Common myeloid progenitor, CD34-positive (primary cell): ENCODE data around the gene HMGB1.

Experiments used
- CTCF ChIA-PET: fragments of 350-600 bp; sonication (Branson Sonifier 250); formaldehyde crosslinking; loops from one replicate; lab custom pipeline; 2021; ENCODE audit warnings: antibody characterized with exemption; lab: Charles Lee
- POLR2A ChIA-PET: fragments of 350-600 bp; sonication (Branson Sonifier 250); formaldehyde crosslinking; loops from one replicate; lab custom pipeline; 2021; ENCODE audit warnings: antibody characterized with exemption; lab: Charles Lee
- DNase-seq, 3 donors: peaks; one replicate each; pipeline versions ENCODE4 v3.0.0 to v3.0.0-alpha.2; 2013
- H3K27ac ChIP-seq, 2 experiments: 1 replicate in 1 of 2; 2 replicates in 1 of 2; pipeline ENCODE4 v1.7.0; 2013; ENCODE audit warnings: inconsistent platforms in 2 of 2, low read length in 2 of 2, mild to moderate bottlenecking in 2 of 2, low read depth in 1 of 2, moderate library complexity in 1 of 2; ENCODE audit not compliant: severe bottlenecking in 2 of 2, insufficient read depth in 1 of 2, poor library complexity in 1 of 2
- H3K27me3 ChIP-seq, 5 experiments: replicated peaks in 2 of 5; 1 replicate in 3 of 5; 2 replicates in 2 of 5; pipeline versions ENCODE4 v1.6.1 to v1.7.0; 2013; ENCODE audit warnings: low read length in 4 of 5, mild to moderate bottlenecking in 2 of 5, moderate library complexity in 2 of 5, inconsistent platforms in 1 of 5; ENCODE audit not compliant: insufficient read depth in 5 of 5, control insufficient read depth in 4 of 5
- H3K36me3 ChIP-seq, 4 experiments: 1 replicate in 2 of 4; 2 replicates in 2 of 4; pipeline versions ENCODE4 v1.6.1 to v1.7.0; 2013; ENCODE audit warnings: low read length in 3 of 4, control low read depth in 1 of 4, mild to moderate bottlenecking in 1 of 4; ENCODE audit not compliant: control insufficient read depth in 4 of 4, insufficient read depth in 4 of 4
- H3K4me1 ChIP-seq, 4 experiments: 1 replicate in 3 of 4; 2 replicates in 1 of 4; pipeline versions ENCODE4 v1.6.1 to v1.7.1; 2013; ENCODE audit warnings: low read length in 3 of 4, mild to moderate bottlenecking in 3 of 4, control low read depth in 1 of 4, inconsistent platforms in 1 of 4, moderate library complexity in 1 of 4; ENCODE audit not compliant: control insufficient read depth in 4 of 4, insufficient read depth in 4 of 4; ENCODE audit errors: control extremely low read depth in 1 of 4
- H3K4me3 ChIP-seq, 7 experiments: 1 replicate in 4 of 7; 2 replicates in 3 of 7; pipeline versions ENCODE4 v1.5.1 to v1.7.0; 2013; ENCODE audit warnings: mild to moderate bottlenecking in 7 of 7, low read length in 6 of 7, moderate library complexity in 6 of 7, inconsistent platforms in 2 of 7, low read depth in 2 of 7, control low read depth in 1 of 7; ENCODE audit not compliant: insufficient read depth in 4 of 7, control insufficient read depth in 1 of 7; ENCODE audit errors: extremely low read depth in 1 of 7
- H3K9me3 ChIP-seq, 5 experiments: 1 replicate in 4 of 5; 2 replicates in 1 of 5; pipeline versions ENCODE4 v1.6.1 to v1.7.1; 2013; ENCODE audit warnings: low read length in 4 of 5, mild to moderate bottlenecking in 2 of 5, inconsistent platforms in 1 of 5, low read depth in 1 of 5, moderate library complexity in 1 of 5; ENCODE audit not compliant: control insufficient read depth in 4 of 5, insufficient read depth in 2 of 5; ENCODE audit errors: control extremely low read depth in 1 of 5
- WGBS: methylation state at CpG from one replicate; pipeline ENCODE4 v1.1.5; 2013; ENCODE audit not compliant: insufficient coverage; 5-methylcytosine and 5-hydroxymethylcytosine counted together

Gene HMGB1

GRCh38 chr13:30415430-30416030, 50.2 kb downstream of the HMGB1 start:
- Histone ChIP-seq H3K36me3 (no peaks in the 10 kb centered on the region), H3K4me3 (no peak overlapping the region), H3K27ac (no peak overlapping the region), H3K9me3 (no peaks in the 10 kb centered on the region), H3K27me3 (no peaks in the 10 kb centered on the region), H3K4me1 (peaks cover 0 to 7% (median 5%) of the 10 kb centered on the region in 4 experiments)
- peak in 1 of 3 donors; percentile 40 for DNase-seq
- CTCF ChIA-PET = interaction anchor here (0.6 to 1.0 kb wide), 3 partner anchors 13 to 42 kb away, joined by 3 read pairs; no protein-coding TSS in a partner anchor
- POLR2A ChIA-PET = no interaction called here
- WGBS = 100% methylated on average over 1 of the region's 3 CpGs

GRCh38 chr13:30413842-30414241, 51.9 kb downstream of the HMGB1 start:
- ChIA-PET POLR2A (no interaction called here), CTCF (interaction anchor here (1.0 kb wide), 1 partner anchor 48 kb away, joined by 3 read pairs; no protein-coding TSS in a partner anchor)
- peak in 1 of 3 donors; percentile 19 for DNase-seq
- no peaks in the 10 kb centered on the region for H3K36me3 ChIP-seq
- peaks cover under 1 to 9% (median 5%) of the 10 kb centered on the region in 4 experiments for H3K4me1 ChIP-seq
- no peaks in the 10 kb centered on the region for H3K9me3 ChIP-seq
- 43% methylated on average over 2 of the region's 3 CpGs for WGBS
- H3K4me3 ChIP-seq = no peak overlapping the region
- no peaks in the 10 kb centered on the region for H3K27me3 ChIP-seq
- no peak overlapping the region for H3K27ac ChIP-seq

DNA sequence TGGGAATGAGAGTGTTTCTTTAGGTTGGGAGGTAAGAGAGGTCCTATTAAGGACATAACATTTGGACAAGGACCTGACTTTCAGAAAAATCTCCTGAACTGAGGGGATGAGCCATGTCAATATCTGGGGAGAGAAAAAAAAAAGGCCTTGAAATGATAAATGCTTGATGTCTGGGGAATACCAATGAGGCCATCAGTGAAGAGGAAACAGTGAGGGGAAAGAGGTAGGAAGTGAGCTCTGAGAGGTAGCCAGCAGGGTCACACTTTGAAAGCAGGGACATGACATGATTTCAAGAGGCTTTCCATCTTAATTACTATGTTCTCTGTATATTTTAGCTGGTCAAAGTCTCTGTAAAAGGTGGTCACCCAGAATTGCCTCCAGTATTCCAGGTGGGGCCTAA, 53.4 kb downstream of the HMGB1 start:
- Histone ChIP-seq H3K36me3 (no peaks in the 10 kb centered on the region), H3K27ac (no peak overlapping the region), H3K27me3 (no peaks in the 10 kb centered on the region), H3K4me3 (no peak overlapping the region), H3K9me3 (no peaks in the 10 kb centered on the region), H3K4me1 (peaks cover 5 to 16% (median 11%) of the 10 kb centered on the region in 4 experiments)
- no peak for DNase-seq
- ChIA-PET CTCF (interaction anchor here (0.6 to 1.5 kb wide), 3 partner anchors 10 to 58 kb away, joined by 3 to 4 read pairs (median 3); partner anchors contain the start of gene UBE2L5), POLR2A (no interaction called here)

DNA sequence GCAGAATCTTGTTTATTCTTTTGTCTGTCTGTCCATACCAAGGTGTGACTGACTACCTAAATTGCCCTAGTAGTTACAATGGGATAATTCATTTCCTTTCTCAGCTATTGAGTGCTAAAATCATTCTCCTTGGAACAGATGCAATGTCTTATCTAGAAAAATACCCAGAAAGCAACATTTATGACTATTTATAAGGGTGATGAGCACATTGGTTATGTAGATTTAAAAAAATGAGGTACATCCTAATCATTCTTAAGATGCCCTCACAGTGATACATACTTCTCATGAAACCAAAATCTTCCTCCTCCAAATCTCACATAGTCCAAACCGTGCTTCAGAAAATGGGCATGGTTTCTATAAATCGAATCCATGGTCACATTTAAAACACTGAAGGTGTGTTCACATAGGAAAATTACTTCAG, 55.0 kb downstream of the HMGB1 start:
- no peak overlapping the region for H3K27ac ChIP-seq
- DNase-seq = no peak
- H3K4me1 ChIP-seq = peaks cover 5 to 21% (median 11%) of the 10 kb centered on the region in 4 experiments
- no peaks in the 10 kb centered on the region for H3K27me3 ChIP-seq
- ChIA-PET CTCF (interaction anchor here (1.3 to 2.0 kb wide), 3 partner anchors 9 to 39 kb away, joined by 3 to 7 read pairs (median 6); partner anchors contain the start of gene UBE2L5), POLR2A (no interaction called here)
- 100% methylated on average over 1 of the region's 2 CpGs for WGBS
- H3K36me3 ChIP-seq = no peaks in the 10 kb centered on the region
- no peak overlapping the region for H3K4me3 ChIP-seq
- H3K9me3 ChIP-seq = no peaks in the 10 kb centered on the region

GRCh38 chr13:30409886-30410704, 55.6 kb downstream of the HMGB1 start:
- ChIA-PET POLR2A (interaction anchor here (0.6 kb wide), 1 partner anchor 18 kb away, joined by 3 read pairs; no protein-coding TSS in a partner anchor), CTCF (interaction anchor here (1.0 to 2.0 kb wide), 5 partner anchors 11 to 98 kb away, joined by 3 to 7 read pairs (median 3); partner anchors contain the start of gene UBE2L5)
- Histone ChIP-seq H3K27ac (no peak overlapping the region), H3K9me3 (no peaks in the 10 kb centered on the region), H3K27me3 (no peaks in the 10 kb centered on the region), H3K36me3 (no peaks in the 10 kb centered on the region), H3K4me1 (peaks cover 5 to 19% (median 11%) of the 10 kb centered on the region in 4 experiments), H3K4me3 (no peak overlapping the region)
- 97% methylated on average over 11 of the region's 13 CpGs for WGBS
- DNase-seq = no peak

DNA sequence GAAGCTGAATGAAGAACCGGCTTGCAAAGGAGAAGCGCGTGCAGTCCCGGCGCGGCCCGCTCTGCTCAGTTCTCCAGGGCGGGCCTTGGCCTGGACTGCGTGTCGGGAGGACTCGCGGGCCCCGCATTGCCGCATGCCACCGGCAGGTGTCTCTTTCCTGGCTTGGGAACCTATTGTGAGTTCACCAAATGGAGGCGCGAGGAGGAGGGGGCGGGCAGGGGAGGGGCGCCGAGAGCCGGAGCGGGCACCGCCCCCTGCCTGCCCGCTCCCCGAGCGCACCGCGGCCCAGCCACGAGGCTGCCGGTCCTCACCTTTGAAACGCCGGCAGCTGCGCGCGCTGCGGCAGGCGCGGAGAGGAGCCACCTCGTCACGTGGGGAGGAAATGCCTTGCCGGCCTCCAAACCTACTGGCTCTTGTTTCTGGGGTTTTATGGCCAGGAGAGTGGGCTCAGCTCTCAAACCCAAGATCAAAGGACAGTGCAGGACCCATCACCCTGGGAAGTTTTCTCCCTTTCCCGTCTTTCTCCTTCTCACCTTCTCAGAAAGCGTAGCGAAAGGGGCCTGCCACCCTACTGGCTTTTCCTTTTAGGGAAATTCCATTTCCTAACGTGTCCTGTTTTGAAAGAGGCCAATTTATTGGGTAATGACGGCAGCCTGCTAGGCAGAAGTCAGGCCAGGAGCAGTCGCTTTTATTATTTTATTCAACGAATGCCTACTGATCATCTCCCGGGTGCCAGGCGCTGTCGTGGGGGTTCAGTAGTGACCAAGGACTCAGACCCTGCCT, 57.2 kb downstream of the HMGB1 start:
- Histone ChIP-seq H3K27me3 (no peaks in the 10 kb centered on the region), H3K27ac (no peak overlapping the region), H3K9me3 (no peaks in the 10 kb centered on the region), H3K36me3 (no peaks in the 10 kb centered on the region), H3K4me1 (peaks cover 2 to 15% (median 8%) of the 10 kb centered on the region in 4 experiments), H3K4me3 (peak overlapping the region in 6 of 7 experiments; percentile 6 to 52 (median 46))
- POLR2A ChIA-PET = interaction anchor here (0.6 to 1.4 kb wide), 3 partner anchors 11 to 56 kb away, joined by 4 to 5 read pairs (median 5); no protein-coding TSS in a partner anchor
- CTCF ChIA-PET = interaction anchor here (1.0 to 2.5 kb wide), 11 partner anchors 11 to 67 kb away, joined by 3 to 12 read pairs (median 4); no protein-coding TSS in a partner anchor
- WGBS = 18% methylated on average over 33 of the region's 51 CpGs
- DNase-seq = peak; percentile 93 to 97 (median 97)
